Activated CD8-positive, alpha-beta memory T cell treated with anti-CD3 and anti-CD28 coated beads for 36 hours (primary cell): ENCODE data around the gene ACAP3. TPM values are rescaled to one million over a fixed set of nuclear protein-coding genes. Genes with fewer than 3 reads are reported as not detected.
"Not testable (repeated sequence)": the region's sequence is repeated elsewhere in the genome, so short reads cannot be mapped to it uniquely, and the experiment has no call there.

Source experiments
- CTCF ChIA-PET: fragments of 350-600 bp; sonication (Branson Sonifier 250); formaldehyde crosslinking; loops from one replicate; lab custom pipeline; 2021; ENCODE audit warnings: antibody characterized with exemption; lab: Charles Lee
- POLR2A ChIA-PET: fragments of 350-600 bp; sonication (Branson Sonifier 250); formaldehyde crosslinking; loops from one replicate; lab custom pipeline; 2021; ENCODE audit warnings: antibody characterized with exemption; lab: Charles Lee
- total RNA-seq, 2 experiments: library from RNA; stranded (reverse); gene quantifications; one replicate each; pipeline ENCODE4 v1.2.3, GENCODE V29; 2021

ACAP3 gene
- total RNA-seq, 2 experiments from 2014 or later = 33.6 to 38.3 TPM

- CTCF ChIA-PET = interaction anchor here (1.3 to 1.7 kb wide), 4 partner anchors 9 to 142 kb away, joined by 3 to 6 read pairs (median 4); no protein-coding TSS in a partner anchor
- POLR2A ChIA-PET = interaction anchor here (1.1 kb wide), 1 partner anchor 18 kb away, joined by 3 read pairs; no protein-coding TSS in a partner anchor
Observed at GRCh38 chr1:1264026-1264425, 43.7 kb downstream of the ACAP3 start.

GRCh38 chr1:1262758-1263157, 45.0 kb downstream of the ACAP3 start:
- POLR2A ChIA-PET = no interaction called here
- CTCF ChIA-PET = interaction anchor here (0.5 to 1.7 kb wide), 2 partner anchors 11 to 108 kb away, joined by 3 to 4 read pairs; no protein-coding TSS in a partner anchor

- CTCF ChIA-PET = no interaction called here
Observed at GRCh38 chr1:1262071-1262470, 45.7 kb downstream of the ACAP3 start.

GRCh38 chr1:1260843-1261560, 46.7 kb downstream of the ACAP3 start:
- ChIA-PET CTCF (interaction anchor here (0.7 to 0.9 kb wide), 3 partner anchors 10 to 31 kb away, joined by 3 to 5 read pairs (median 3); no protein-coding TSS in a partner anchor), POLR2A (no interaction called here)

More at GRCh38 chr1:1262071-1262470, 45.7 kb downstream of the ACAP3 start:
- POLR2A ChIA-PET = no interaction called here

- ChIA-PET POLR2A (interaction anchor here (0.7 kb wide), 1 partner anchor 44 kb away, joined by 3 read pairs; no protein-coding TSS in a partner anchor), CTCF (no interaction called here)
Observed at GRCh38 chr1:1259951-1260600, 47.7 kb downstream of the ACAP3 start.

- CTCF ChIA-PET = no interaction called here
- POLR2A ChIA-PET = no interaction called here
Observed at GRCh38 chr1:1259540-1259939, 48.2 kb downstream of the ACAP3 start.

GRCh38 chr1:1259119-1259488, 48.6 kb downstream of the ACAP3 start:
- CTCF ChIA-PET = no interaction called here
- POLR2A ChIA-PET = no interaction called here

- POLR2A ChIA-PET = interaction anchor here (0.6 kb wide), 1 partner anchor 137 kb away, joined by 4 read pairs; no protein-coding TSS in a partner anchor
- CTCF ChIA-PET = interaction anchor here (0.7 kb wide), 1 partner anchor 14 kb away, joined by 3 read pairs; no protein-coding TSS in a partner anchor
Observed at GRCh38 chr1:1256956-1257871, 50.5 kb downstream of the ACAP3 start.

GRCh38 chr1:1255611-1256010, 52.1 kb downstream of the ACAP3 start:
- ChIA-PET CTCF (interaction anchor here (1.4 kb wide), 1 partner anchor 9 kb away, joined by 5 read pairs; no protein-coding TSS in a partner anchor), POLR2A (no interaction called here)

GRCh38 chr1:1255078-1255477, 52.7 kb downstream of the ACAP3 start:
- CTCF ChIA-PET = interaction anchor here (0.7 to 1.4 kb wide), 2 partner anchors 9 to 37 kb away, joined by 3 to 5 read pairs; no protein-coding TSS in a partner anchor
- POLR2A ChIA-PET = no interaction called here

- ChIA-PET POLR2A (no interaction called here), CTCF (interaction anchor here (0.7 to 1.4 kb wide), 2 partner anchors 9 to 37 kb away, joined by 3 to 5 read pairs; no protein-coding TSS in a partner anchor)
Observed at GRCh38 chr1:1254667-1254998, 53.1 kb downstream of the ACAP3 start.

GRCh38 chr1:1253972-1254666, 53.6 kb downstream of the ACAP3 start:
- CTCF ChIA-PET = interaction anchor here (1.4 kb wide), 1 partner anchor 10 kb away, joined by 5 read pairs; no protein-coding TSS in a partner anchor
- POLR2A ChIA-PET = no interaction called here

GRCh38 chr1:1253314-1253713, 54.4 kb downstream of the ACAP3 start:
- CTCF ChIA-PET = interaction anchor here (3.9 kb wide), 1 partner anchor 132 kb away, joined by 26 read pairs; no protein-coding TSS in a partner anchor
- POLR2A ChIA-PET = no interaction called here

GRCh38 chr1:1250786-1251284, 56.9 kb downstream of the ACAP3 start:
- CTCF ChIA-PET = interaction anchor here (0.7 to 3.9 kb wide), 9 partner anchors 10 to 218 kb away, joined by 3 to 26 read pairs (median 4); partner anchors contain the start of gene UBE2J2

GRCh38 chr1:1248009-1248913, 59.5 kb downstream of the ACAP3 start:
- CTCF ChIA-PET = not testable (repeated sequence)

More at GRCh38 chr1:1250786-1251284, 56.9 kb downstream of the ACAP3 start:
- POLR2A ChIA-PET = interaction anchor here (0.6 kb wide), 2 partner anchors 39 to 153 kb away, joined by 3 read pairs; no protein-coding TSS in a partner anchor

GRCh38 chr1:1247341-1247913, 60.3 kb downstream of the ACAP3 start:
- CTCF ChIA-PET = interaction anchor here (1.9 kb wide), 1 partner anchor 125 kb away, joined by 5 read pairs; no protein-coding TSS in a partner anchor

More at GRCh38 chr1:1248009-1248913, 59.5 kb downstream of the ACAP3 start:
- POLR2A ChIA-PET = not testable (repeated sequence)

More at GRCh38 chr1:1247341-1247913, 60.3 kb downstream of the ACAP3 start:
- POLR2A ChIA-PET = no interaction called here
